Gastrocnemius medialis (tissue), 4 donors: Measurements from ENCODE around the gene PCLO. TPM values are rescaled to one million over a fixed set of nuclear protein-coding genes. Genes with fewer than 3 reads are reported as not detected.
A peak's percentile ranks its signal among the peaks of the same experiment; 100 is the strongest.

Source experiments
- ATAC-seq, 2 donors: fragments of 150-250 bp; one replicate each; pipeline ENCODE4 v1.9.1; 2016
- DNase-seq, 2 donors: peaks; one replicate each; pipeline ENCODE4 v3.0.0-alpha.2; 2019
- H3K27ac ChIP-seq, 4 donors: fragments of 200-600 bp; sonication (generic); 1 replicate in 1 of 4; 2 replicates in 3 of 4; pipeline ENCODE4 v1.5.1; 2016 to 2018; ENCODE audit warnings: mild to moderate bottlenecking in 2 of 4, moderate library complexity in 1 of 4
- H3K27me3 ChIP-seq, 3 donors: fragments of 200-600 bp; sonication (generic) in 2 of 3; 1 replicate in 1 of 3; 2 replicates in 2 of 3; pipeline versions ENCODE4 v1.5.1 to v1.6.0; 2016 to 2019; ENCODE audit warnings: mild to moderate bottlenecking in 1 of 3, moderate library complexity in 1 of 3
- H3K36me3 ChIP-seq, 2 donors: fragments of 200-600 bp; sonication (generic) in 1 of 2; one replicate each; pipeline ENCODE4 v1.5.1; 2017 to 2018
- H3K4me1 ChIP-seq, 2 donors: fragments of 200-600 bp; sonication (generic) in 1 of 2; one replicate each; pipeline ENCODE4 v1.5.1; 2016 to 2017; ENCODE audit warnings: mild to moderate bottlenecking in 2 of 2
- H3K4me3 ChIP-seq, 4 donors: fragments of 200-600 bp; sonication (generic) in 3 of 4; 1 replicate in 1 of 4; 2 replicates in 3 of 4; pipeline ENCODE4 v1.5.1; 2016 to 2019; ENCODE audit warnings: mild to moderate bottlenecking in 2 of 4
- H3K9me3 ChIP-seq, 3 donors: fragments of 200-600 bp; sonication (generic) in 2 of 3; 1 replicate in 1 of 3; 2 replicates in 2 of 3; pipeline ENCODE4 v1.5.1; 2016 to 2019
- POLR2A ChIP-seq, 2 donors: fragments of 450-650 bp; IDR thresholded peaks; one replicate each; pipeline ENCODE4 v1.6.1; 2017; ENCODE audit warnings: antibody characterized with exemption in 2 of 2, mild to moderate bottlenecking in 2 of 2, moderate library complexity in 2 of 2
- in situ Hi-C, 4 donors: fragments of 200-750 bp; cut with MboI; loops; one replicate each; pipeline versions ENCODE4 v1.15.0 to v1.8.0; 2017; ENCODE audit warnings: low sequenced_read_pairs in 4 of 4
- intact Hi-C: fragments of 100-400 bp; cut with DNase I; formaldehyde crosslinking; loops from one replicate; pipeline ENCODE4 v1.15.1; 2023; ENCODE audit warnings: low total_unique reads
- total RNA-seq, 4 donors: library from RNA; depleted of rRNA; stranded (reverse); fragments of >200 nt; gene quantifications; one replicate each; pipeline versions ENCODE4 v1.1.0 to v1.2.3, GENCODE V29; 2016
- TF ChIP-seq, protein P1 (sequence below), 5 experiments: fragments of 450-650 bp in 3 of 5; fragments of 200-600 bp in 2 of 5; sonication (generic) in 2 of 5; IDR thresholded peaks in 4 of 5; conservative IDR thresholded peaks in 1 of 5; 1 replicate in 4 of 5; 2 replicates in 1 of 5; pipeline ENCODE4 v1.5.1; 2016 to 2019; ENCODE audit warnings: antibody characterized with exemption in 5 of 5, mild to moderate bottlenecking in 3 of 5, moderate library complexity in 3 of 5

The PCLO gene
- total RNA-seq, 4 donors from 2014 or later, result 0.05 to 0.29 TPM; not detected in 2

DNA sequence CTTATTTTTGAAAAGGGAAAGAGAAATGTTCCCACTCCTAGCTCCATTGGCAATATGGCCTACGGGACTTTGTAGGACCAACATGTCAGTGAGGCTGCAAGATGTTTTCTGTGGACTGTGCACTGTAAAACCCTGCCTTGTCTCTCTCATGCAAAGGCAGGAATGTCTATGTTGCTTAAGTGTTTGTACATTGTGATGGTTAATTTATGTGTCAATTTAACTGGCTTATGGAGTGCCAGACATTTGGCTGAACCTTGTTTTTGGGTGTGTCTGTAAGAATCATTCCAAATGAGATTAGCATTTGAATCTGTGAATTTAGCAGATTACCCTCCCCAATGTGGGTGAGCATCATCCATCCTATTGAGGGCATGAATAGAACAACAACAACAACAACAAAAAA, 4.1 kb upstream of the PCLO start:
- ATAC-seq (no peak), DNase-seq (no peak)
- TF ChIP-seq, protein P1, sequence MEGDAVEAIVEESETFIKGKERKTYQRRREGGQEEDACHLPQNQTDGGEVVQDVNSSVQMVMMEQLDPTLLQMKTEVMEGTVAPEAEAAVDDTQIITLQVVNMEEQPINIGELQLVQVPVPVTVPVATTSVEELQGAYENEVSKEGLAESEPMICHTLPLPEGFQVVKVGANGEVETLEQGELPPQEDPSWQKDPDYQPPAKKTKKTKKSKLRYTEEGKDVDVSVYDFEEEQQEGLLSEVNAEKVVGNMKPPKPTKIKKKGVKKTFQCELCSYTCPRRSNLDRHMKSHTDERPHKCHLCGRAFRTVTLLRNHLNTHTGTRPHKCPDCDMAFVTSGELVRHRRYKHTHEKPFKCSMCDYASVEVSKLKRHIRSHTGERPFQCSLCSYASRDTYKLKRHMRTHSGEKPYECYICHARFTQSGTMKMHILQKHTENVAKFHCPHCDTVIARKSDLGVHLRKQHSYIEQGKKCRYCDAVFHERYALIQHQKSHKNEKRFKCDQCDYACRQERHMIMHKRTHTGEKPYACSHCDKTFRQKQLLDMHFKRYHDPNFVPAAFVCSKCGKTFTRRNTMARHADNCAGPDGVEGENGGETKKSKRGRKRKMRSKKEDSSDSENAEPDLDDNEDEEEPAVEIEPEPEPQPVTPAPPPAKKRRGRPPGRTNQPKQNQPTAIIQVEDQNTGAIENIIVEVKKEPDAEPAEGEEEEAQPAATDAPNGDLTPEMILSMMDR (IDR thresholded peaks at IDR 0.05 in 4 of 5, conservative IDR thresholded peaks at IDR 0.05 in 1 of 5), result no peak
- no peak for TF ChIP-seq POLR2A (IDR thresholded peaks at IDR 0.05)
- no peak overlapping the region for H3K4me3 ChIP-seq
- no peak overlapping the region for H3K27ac ChIP-seq
- peaks cover 6 to 16% (median 13%) of the 10 kb centered on the region in 3 donors for H3K27me3 ChIP-seq
- no peaks in the 10 kb centered on the region for H3K36me3 ChIP-seq
- intact Hi-C loops (no loop called here), in situ Hi-C loops (no loop called here)
- H3K4me1 ChIP-seq, result peaks cover 0 to 8% of the 10 kb centered on the region in 2 donors
- H3K9me3 ChIP-seq, result no peaks in the 10 kb centered on the region

DNA sequence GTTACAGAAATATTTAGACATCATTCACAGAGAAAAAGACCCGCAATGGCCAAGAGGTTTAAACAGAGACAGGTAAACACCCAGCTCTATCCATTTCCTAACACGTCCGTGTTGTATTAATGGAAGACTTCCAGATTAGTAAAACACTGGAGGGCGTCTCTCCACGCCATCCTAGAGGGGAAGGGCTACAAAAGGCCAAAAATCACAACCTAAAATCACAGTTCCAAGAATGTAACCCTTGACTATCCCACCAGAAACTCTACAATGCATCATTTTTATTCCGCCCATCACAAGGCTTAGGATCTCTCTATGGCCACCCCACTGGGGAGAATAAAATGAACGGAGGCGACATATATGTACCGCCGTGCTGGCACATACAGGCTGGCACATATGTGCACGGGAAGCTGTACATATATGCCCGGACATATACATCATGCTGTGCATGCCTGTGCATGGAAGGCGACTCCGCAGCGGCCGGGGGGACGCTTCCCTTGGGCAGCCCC, 734 bp downstream of the PCLO start:
- in situ Hi-C loops (no loop called here), intact Hi-C loops (no loop called here)
- H3K4me1 ChIP-seq, result peaks cover 0 to 8% of the 10 kb centered on the region in 2 donors
- H3K36me3 ChIP-seq, result no peaks in the 10 kb centered on the region
- no peak overlapping the region for H3K27ac ChIP-seq
- no peaks in the 10 kb centered on the region for H3K9me3 ChIP-seq
- peaks cover 6 to 23% (median 22%) of the 10 kb centered on the region in 3 donors for H3K27me3 ChIP-seq
- peak overlapping the region; percentile 41 to 58 (median 48) for H3K4me3 ChIP-seq
- no peak for ATAC-seq
- TF ChIP-seq POLR2A (IDR thresholded peaks at IDR 0.05), result no peak
- TF ChIP-seq, protein P1 (IDR thresholded peaks at IDR 0.05 in 4 of 5, conservative IDR thresholded peaks at IDR 0.05 in 1 of 5), result no peak
- no peak for DNase-seq

DNA sequence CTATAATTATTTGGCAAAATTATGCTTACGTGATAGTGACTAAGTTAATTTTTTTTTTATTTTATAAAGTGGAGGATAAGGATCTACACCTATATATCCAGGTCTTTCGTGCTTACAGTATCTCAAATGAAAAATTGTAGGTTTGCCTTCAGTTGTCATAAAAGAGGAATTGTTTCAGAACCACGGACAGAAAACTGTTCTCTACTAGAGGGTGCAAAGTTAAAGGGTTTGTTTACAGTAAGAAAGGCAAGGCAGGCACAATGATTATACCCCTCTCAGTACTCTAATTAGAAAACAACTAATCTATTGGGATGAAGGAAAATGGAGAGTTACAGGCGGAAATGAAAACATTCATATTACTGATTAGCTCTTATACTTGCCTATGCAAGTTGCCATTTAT, 1.5 kb downstream of the PCLO start:
- Histone ChIP-seq H3K4me1 (peaks cover 0 to 8% of the 10 kb centered on the region in 2 donors), H3K27ac (no peak overlapping the region), H3K36me3 (no peaks in the 10 kb centered on the region), H3K4me3 (no peak overlapping the region), H3K27me3 (peaks cover 6 to 23% (median 22%) of the 10 kb centered on the region in 3 donors), H3K9me3 (no peaks in the 10 kb centered on the region)
- TF ChIP-seq POLR2A (IDR thresholded peaks at IDR 0.05), result no peak
- TF ChIP-seq, protein P1 (IDR thresholded peaks at IDR 0.05 in 4 of 5, conservative IDR thresholded peaks at IDR 0.05 in 1 of 5), result no peak
- in situ Hi-C loops (no loop called here), intact Hi-C loops (no loop called here)
- DNase-seq (no peak), ATAC-seq (no peak)

DNA sequence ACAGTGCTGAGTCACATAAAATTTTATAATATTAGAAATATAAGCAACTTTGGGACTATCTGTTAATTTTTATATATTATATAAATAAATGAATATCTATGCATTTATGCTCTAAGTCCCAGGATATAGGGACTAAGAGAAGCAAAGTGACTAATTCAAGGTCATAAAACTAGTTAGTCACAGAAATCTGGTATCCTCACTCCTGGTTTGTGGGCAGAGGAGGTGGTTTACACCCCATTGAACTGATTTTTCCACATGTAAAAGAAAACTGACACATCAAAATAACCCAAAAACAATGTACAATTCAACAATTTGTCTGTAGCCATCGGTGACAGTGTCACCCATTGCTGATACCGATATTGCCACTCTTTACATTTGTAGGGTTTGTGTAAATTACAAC, 3.0 kb downstream of the PCLO start:
- H3K4me1 ChIP-seq, result peaks cover 0 to 8% of the 10 kb centered on the region in 2 donors
- in situ Hi-C loops (no loop called here), intact Hi-C loops (no loop called here)
- no peak overlapping the region for H3K4me3 ChIP-seq
- no peaks in the 10 kb centered on the region for H3K36me3 ChIP-seq
- ATAC-seq, result no peak
- TF ChIP-seq POLR2A (IDR thresholded peaks at IDR 0.05), result no peak
- TF ChIP-seq, protein P1 (IDR thresholded peaks at IDR 0.05 in 4 of 5, conservative IDR thresholded peaks at IDR 0.05 in 1 of 5), result no peak
- H3K9me3 ChIP-seq, result no peaks in the 10 kb centered on the region
- H3K27me3 ChIP-seq, result peaks cover 6 to 23% (median 22%) of the 10 kb centered on the region in 3 donors
- no peak for DNase-seq
- H3K27ac ChIP-seq, result no peak overlapping the region

DNA sequence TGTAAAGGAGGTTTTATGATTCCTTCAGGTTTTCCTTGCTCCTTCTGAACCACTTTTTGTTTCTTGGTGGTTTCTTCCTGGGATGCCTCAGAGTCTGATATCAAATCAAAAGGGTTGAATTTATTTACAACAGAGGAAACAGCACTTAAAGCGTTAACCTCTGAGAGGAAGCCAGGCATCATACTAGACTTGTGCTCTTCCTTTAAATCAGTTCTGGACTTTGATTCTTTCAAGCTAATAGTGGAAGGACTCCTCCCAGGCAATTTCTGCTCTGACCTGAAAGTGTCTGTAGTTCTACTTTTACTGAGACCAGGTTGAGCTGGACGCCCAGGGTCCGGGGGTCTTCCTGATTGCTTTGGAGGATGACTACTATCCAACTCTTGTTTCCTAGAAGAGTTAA, 6.7 kb downstream of the PCLO start:
- no peak for TF ChIP-seq POLR2A (IDR thresholded peaks at IDR 0.05)
- TF ChIP-seq, protein P1 (IDR thresholded peaks at IDR 0.05 in 4 of 5, conservative IDR thresholded peaks at IDR 0.05 in 1 of 5), result no peak
- in situ Hi-C loops, result no loop called here
- ATAC-seq, result no peak

More for the DNA sequence above, 6.7 kb downstream of the PCLO start:
- no peak for DNase-seq
- Histone ChIP-seq H3K27me3 (peaks cover 0 to 3% (median 0%) of the 10 kb centered on the region in 3 donors), H3K4me3 (no peak overlapping the region), H3K27ac (no peak overlapping the region), H3K36me3 (no peaks in the 10 kb centered on the region), H3K9me3 (no peaks in the 10 kb centered on the region), H3K4me1 (no peaks in the 10 kb centered on the region)
- intact Hi-C loops, result no loop called here
